ENCODE measurements around the gene MEIS2.

MEIS2 gene

GRCh38 chr15:37097144-37097919, 3.0 kb downstream of the MEIS2 start:
- DNase-seq, result no peak

- no peak for DNase-seq
Observed at GRCh38 chr15:37096558-37097143, 3.7 kb downstream of the MEIS2 start.

GRCh38 chr15:37095770-37096557, 4.4 kb downstream of the MEIS2 start:
- no peak for DNase-seq

- DNase-seq, result no peak
Observed at GRCh38 chr15:37094915-37095711, 5.2 kb downstream of the MEIS2 start.

GRCh38 chr15:37094333-37094914, 5.9 kb downstream of the MEIS2 start:
- no peak for DNase-seq

GRCh38 chr15:37093480-37094332, 6.6 kb downstream of the MEIS2 start:
- DNase-seq, result no peak

GRCh38 chr15:37090543-37091175, 9.7 kb downstream of the MEIS2 start:
- DNase-seq, result no peak

GRCh38 chr15:37088436-37088835, 11.9 kb downstream of the MEIS2 start:
- no peak for DNase-seq

- DNase-seq, result no peak
Observed at GRCh38 chr15:37087131-37087588, 13.2 kb downstream of the MEIS2 start.

- no peak for DNase-seq
Observed at GRCh38 chr15:37086521-37086920, 13.8 kb downstream of the MEIS2 start.

- DNase-seq, result no peak
Observed at GRCh38 chr15:37086120-37086519, 14.2 kb downstream of the MEIS2 start.

- no peak for DNase-seq
Observed at GRCh38 chr15:37084602-37085001, 15.7 kb downstream of the MEIS2 start.

- no peak for DNase-seq
Observed at GRCh38 chr15:37083610-37084009, 16.7 kb downstream of the MEIS2 start.

- DNase-seq, result no peak
Observed at GRCh38 chr15:37081983-37082382, 18.4 kb downstream of the MEIS2 start.

GRCh38 chr15:37080261-37080921, 20.0 kb downstream of the MEIS2 start:
- DNase-seq, result no peak

- no peak for DNase-seq
Observed at GRCh38 chr15:37079726-37080125, 20.6 kb downstream of the MEIS2 start.

GRCh38 chr15:37078566-37078965, 21.8 kb downstream of the MEIS2 start:
- no peak for DNase-seq

- DNase-seq, result no peak
Observed at GRCh38 chr15:37077623-37078351, 22.6 kb downstream of the MEIS2 start.

- DNase-seq, result no peak
Observed at GRCh38 chr15:37076543-37076942, 23.8 kb downstream of the MEIS2 start.

- DNase-seq, result no peak
Observed at GRCh38 chr15:37075777-37076176, 24.6 kb downstream of the MEIS2 start.
